Breast epithelium (tissue), 3 donors: ENCODE data around the gene ASIC4.

Experiments used
- POLR2A ChIP-seq: fragments of 450-650 bp; IDR thresholded peaks from one replicate; pipeline ENCODE4 v1.6.1; 2016; ENCODE audit warnings: antibody characterized with exemption, mild to moderate bottlenecking, moderate library complexity
- POLR2AphosphoS5 ChIP-seq, 3 donors: sonication (generic); formaldehyde crosslinking; IDR thresholded peaks; one replicate each; pipeline ENCODE4 v1.6.1; 2017; ENCODE audit warnings: antibody characterized with exemption in 3 of 3
- TF ChIP-seq, protein P1 (sequence below), 3 donors: fragments of 450-650 bp; IDR thresholded peaks; one replicate each; pipeline ENCODE4 v1.5.1; 2016 to 2017; ENCODE audit warnings: antibody characterized with exemption in 3 of 3, mild to moderate bottlenecking in 3 of 3, moderate library complexity in 3 of 3

DNA sequence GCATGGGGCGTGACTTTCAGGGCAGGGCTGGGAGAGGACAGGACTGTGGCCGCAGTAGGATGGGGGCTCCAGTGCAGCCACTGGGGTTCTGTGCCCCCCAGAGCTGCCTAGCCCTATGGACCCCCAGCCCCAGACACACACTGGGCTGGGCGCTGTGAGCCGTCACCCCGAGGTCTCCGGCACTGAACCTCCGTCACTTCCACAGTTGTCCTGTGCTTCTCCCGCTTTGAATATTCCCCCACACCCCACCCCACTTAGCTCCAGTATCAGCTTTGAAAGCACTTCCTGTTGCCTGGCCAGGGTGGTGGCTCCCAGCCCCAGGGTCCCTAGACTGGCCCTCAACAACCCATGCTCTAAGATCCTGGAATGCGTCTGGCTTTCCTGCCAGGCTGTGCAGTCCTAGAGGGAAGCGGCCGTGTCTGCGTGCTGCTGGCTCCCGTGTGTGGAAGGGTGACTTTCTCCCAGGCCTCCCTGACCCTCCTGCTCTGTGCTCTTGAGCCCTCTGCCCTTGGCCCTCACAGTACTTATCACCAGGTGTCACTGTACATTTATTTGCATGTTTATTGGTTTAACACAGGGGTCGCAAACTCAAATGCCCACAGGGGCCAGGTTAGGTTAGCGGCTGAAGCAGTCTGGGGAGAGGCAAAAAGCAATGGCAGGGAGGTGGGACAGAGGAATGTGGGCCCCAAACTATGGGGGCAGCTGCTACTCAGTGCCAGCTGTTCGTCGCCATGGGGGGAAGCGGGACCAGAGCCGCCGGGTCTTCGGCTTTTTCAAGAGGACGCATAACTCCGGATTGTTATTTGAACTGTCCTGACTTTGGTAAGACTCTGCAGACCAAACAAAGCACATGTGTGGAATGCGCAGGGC, 47.1 kb downstream of the ASIC4 start:
- TF ChIP-seq POLR2AphosphoS5 (IDR thresholded peaks at IDR 0.05) = no peak
- TF ChIP-seq, protein P1, sequence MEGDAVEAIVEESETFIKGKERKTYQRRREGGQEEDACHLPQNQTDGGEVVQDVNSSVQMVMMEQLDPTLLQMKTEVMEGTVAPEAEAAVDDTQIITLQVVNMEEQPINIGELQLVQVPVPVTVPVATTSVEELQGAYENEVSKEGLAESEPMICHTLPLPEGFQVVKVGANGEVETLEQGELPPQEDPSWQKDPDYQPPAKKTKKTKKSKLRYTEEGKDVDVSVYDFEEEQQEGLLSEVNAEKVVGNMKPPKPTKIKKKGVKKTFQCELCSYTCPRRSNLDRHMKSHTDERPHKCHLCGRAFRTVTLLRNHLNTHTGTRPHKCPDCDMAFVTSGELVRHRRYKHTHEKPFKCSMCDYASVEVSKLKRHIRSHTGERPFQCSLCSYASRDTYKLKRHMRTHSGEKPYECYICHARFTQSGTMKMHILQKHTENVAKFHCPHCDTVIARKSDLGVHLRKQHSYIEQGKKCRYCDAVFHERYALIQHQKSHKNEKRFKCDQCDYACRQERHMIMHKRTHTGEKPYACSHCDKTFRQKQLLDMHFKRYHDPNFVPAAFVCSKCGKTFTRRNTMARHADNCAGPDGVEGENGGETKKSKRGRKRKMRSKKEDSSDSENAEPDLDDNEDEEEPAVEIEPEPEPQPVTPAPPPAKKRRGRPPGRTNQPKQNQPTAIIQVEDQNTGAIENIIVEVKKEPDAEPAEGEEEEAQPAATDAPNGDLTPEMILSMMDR (IDR thresholded peaks at IDR 0.05) = no peak
- TF ChIP-seq POLR2A = no peak
